Measurements from ENCODE around the gene FBLN1.
"Not testable (repeated sequence)": the region's sequence is repeated elsewhere in the genome, so short reads cannot be mapped to it uniquely, and the experiment has no call there.

DNA sequence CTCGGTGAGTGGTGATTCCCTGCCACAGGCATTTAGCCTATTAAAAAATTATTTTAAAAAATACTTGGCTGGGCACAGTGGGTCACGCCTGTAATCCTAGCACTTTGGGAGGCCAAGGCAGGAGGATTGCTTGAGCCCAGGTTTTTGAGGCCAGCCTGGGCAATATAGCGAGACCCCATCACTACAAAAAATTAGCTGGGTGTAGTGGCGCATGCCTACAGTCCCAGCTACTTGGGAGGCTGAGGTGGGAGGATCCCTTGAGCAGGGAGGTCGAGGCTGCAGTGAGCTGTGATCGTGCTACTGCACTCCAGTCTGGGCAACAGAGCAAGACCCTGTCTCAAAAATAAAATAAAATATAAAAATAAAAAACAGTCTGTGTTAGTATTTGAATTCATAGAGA is 33.2 kb downstream of the FBLN1 start:
- not testable (repeated sequence) for TF ChIP-seq CTCF, EP300 (IDR thresholded peaks at IDR 0.05)
